HCT116 (cell line): ENCODE results near the gene TM9SF1.

Source experiments
- CTCF ChIP-seq, 3 experiments: fragments of 200-600 bp in 1 of 3; sonication (generic) in 1 of 3; IDR thresholded peaks in 2 of 3; conservative IDR thresholded peaks in 1 of 3; 2 replicates each; pipeline ENCODE4 v1.5.1; 2012 to 2017; ENCODE audit warnings: low read depth in 2 of 3, low read length in 2 of 3, antibody characterized with exemption in 1 of 3, borderline replicate concordance in 1 of 3, control low read depth in 1 of 3, mild to moderate bottlenecking in 1 of 3, mixed read lengths in 1 of 3, mixed run types in 1 of 3, moderate library complexity in 1 of 3; ENCODE audit not compliant: insufficient read depth in 1 of 3
- EZH2phosphoT487 ChIP-seq: fragments of 200-600 bp; IDR thresholded peaks from 2 replicates; pipeline ENCODE4 v1.6.1; 2018; ENCODE audit warnings: antibody characterized with exemption, borderline replicate concordance
- MAX ChIP-seq: IDR thresholded peaks from 2 replicates; pipeline ENCODE4 v1.6.1; 2012
- POLR2A ChIP-seq: IDR thresholded peaks from 2 replicates; pipeline ENCODE4 v1.7.0; 2011; ENCODE audit warnings: borderline replicate concordance; ENCODE audit not compliant: insufficient read depth, insufficient read length; ENCODE audit errors: extremely low read depth
- POLR2AphosphoS5 ChIP-seq: IDR thresholded peaks from 2 replicates; pipeline ENCODE4 v1.6.1; 2011; ENCODE audit warnings: mild to moderate bottlenecking, low read depth, low read length, moderate library complexity
- RAD21 ChIP-seq: IDR thresholded peaks from 2 replicates; pipeline ENCODE4 v1.6.1; 2012; ENCODE audit warnings: low read depth, mild to moderate bottlenecking
- TF ChIP-seq, protein P1 (sequence below): IDR thresholded peaks from 2 replicates; pipeline ENCODE4 v1.6.1; 2011; ENCODE audit warnings: mild to moderate bottlenecking, low read length, moderate library complexity; ENCODE audit not compliant: insufficient replicate concordance; ENCODE audit errors: extremely low read depth

DNA sequence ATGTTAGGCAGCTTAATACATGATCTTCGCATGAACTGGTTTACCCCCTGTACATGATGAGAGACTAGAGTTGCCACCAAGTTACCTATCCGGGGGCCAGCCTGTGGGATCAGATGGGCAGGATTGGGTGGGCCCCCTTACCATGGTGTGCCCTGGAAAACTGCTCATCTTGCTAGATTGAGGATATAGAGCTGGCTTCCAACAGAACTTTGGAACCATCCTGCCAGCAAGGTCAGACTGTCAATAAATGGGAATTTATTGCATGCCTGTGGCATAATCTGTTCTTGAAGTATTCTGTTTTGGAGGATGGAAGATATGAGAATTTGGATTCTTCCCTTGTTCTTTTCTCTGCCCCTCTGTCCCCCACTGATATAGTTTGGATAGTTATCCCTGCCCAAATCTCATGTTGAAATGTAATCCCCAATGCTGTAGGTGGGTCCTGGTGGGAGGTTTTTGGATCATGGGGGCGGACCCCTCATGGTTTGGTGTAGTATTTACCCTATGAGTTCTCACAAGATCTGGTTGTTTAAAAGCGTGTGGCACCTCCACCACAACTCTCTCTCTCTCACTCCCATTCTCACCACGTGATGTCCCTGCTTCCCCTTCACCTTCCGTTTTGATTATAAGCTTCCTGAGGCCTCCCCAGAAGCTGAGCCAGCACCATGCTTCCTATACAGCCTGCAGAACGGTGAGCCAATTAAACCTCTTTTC is 3.7 kb upstream of the TM9SF1 start:
- TF ChIP-seq POLR2A (no peak), POLR2AphosphoS5 (no peak), RAD21 (no peak), CTCF (IDR thresholded peaks at IDR 0.05 in 2 of 3, conservative IDR thresholded peaks at IDR 0.05 in 1 of 3; ENCODE audit: borderline replicate concordance in 1 of 3, insufficient read depth in 1 of 3, low read depth in 2 of 3, low read length in 2 of 3) (no peak), EZH2phosphoT487 (no peak), MAX (no peak)
- TF ChIP-seq, protein P1, sequence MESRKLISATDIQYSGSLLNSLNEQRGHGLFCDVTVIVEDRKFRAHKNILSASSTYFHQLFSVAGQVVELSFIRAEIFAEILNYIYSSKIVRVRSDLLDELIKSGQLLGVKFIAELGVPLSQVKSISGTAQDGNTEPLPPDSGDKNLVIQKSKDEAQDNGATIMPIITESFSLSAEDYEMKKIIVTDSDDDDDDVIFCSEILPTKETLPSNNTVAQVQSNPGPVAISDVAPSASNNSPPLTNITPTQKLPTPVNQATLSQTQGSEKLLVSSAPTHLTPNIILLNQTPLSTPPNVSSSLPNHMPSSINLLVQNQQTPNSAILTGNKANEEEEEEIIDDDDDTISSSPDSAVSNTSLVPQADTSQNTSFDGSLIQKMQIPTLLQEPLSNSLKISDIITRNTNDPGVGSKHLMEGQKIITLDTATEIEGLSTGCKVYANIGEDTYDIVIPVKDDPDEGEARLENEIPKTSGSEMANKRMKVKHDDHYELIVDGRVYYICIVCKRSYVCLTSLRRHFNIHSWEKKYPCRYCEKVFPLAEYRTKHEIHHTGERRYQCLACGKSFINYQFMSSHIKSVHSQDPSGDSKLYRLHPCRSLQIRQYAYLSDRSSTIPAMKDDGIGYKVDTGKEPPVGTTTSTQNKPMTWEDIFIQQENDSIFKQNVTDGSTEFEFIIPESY: no peak
